Stimulated activated CD8-positive, alpha-beta memory T cell treated with anti-CD3 and anti-CD28 coated beads, Interleukin-4, amount 100 ng/mL, for 24 hours (primary cell): Measurements from ENCODE around the gene LGALS4.
"Not testable (repeated sequence)": the region's sequence is repeated elsewhere in the genome, so short reads cannot be mapped to it uniquely, and the experiment has no call there.

ENCODE experiments used
- DNase-seq: peaks from one replicate; pipeline ENCODE4 v3.0.0-alpha.2; 2020; ENCODE audit warnings: low read depth

The LGALS4 gene

GRCh38 chr19:38821230-38821825 lies 8.6 kb upstream of the LGALS4 start:
- not testable (repeated sequence) for DNase-seq

GRCh38 chr19:38819231-38819920 lies 6.6 kb upstream of the LGALS4 start:
- DNase-seq = no peak

- DNase-seq = no peak
These were observed 4.3 kb upstream of the LGALS4 start for GRCh38 chr19:38817081-38817480.

- DNase-seq = no peak
These were observed 3.5 kb upstream of the LGALS4 start for GRCh38 chr19:38816131-38816750.

- DNase-seq = no peak
These were observed 2.6 kb upstream of the LGALS4 start for GRCh38 chr19:38815059-38816001.

GRCh38 chr19:38813932-38814331 lies 1.2 kb upstream of the LGALS4 start:
- DNase-seq = not testable (repeated sequence)

- no peak for DNase-seq
These were observed 578 bp upstream of the LGALS4 start for GRCh38 chr19:38813323-38813722.

- no peak for DNase-seq
These were observed 520 bp downstream of the LGALS4 start for GRCh38 chr19:38812009-38812840.

GRCh38 chr19:38809592-38810252 lies 3.0 kb downstream of the LGALS4 start:
- no peak for DNase-seq

GRCh38 chr19:38808741-38809140 lies 4.0 kb downstream of the LGALS4 start:
- no peak for DNase-seq

GRCh38 chr19:38807374-38808098 lies 5.2 kb downstream of the LGALS4 start:
- not testable (repeated sequence) for DNase-seq

- DNase-seq = no peak
These were observed 6.4 kb downstream of the LGALS4 start for GRCh38 chr19:38806371-38806770.

- no peak for DNase-seq
These were observed 7.6 kb downstream of the LGALS4 start for GRCh38 chr19:38805180-38805579.

- DNase-seq = no peak
These were observed 9.2 kb downstream of the LGALS4 start for GRCh38 chr19:38803543-38803942.

- DNase-seq = no peak
These were observed 11.2 kb downstream of the LGALS4 start for GRCh38 chr19:38801359-38802095.

GRCh38 chr19:38800577-38801347 lies 12.0 kb downstream of the LGALS4 start:
- DNase-seq = no peak

GRCh38 chr19:38799104-38799503 lies 13.6 kb downstream of the LGALS4 start:
- no peak for DNase-seq

GRCh38 chr19:38797781-38798180 lies 15.0 kb downstream of the LGALS4 start:
- DNase-seq = not testable (repeated sequence)

GRCh38 chr19:38796154-38796553 lies 16.6 kb downstream of the LGALS4 start:
- DNase-seq = no peak
